Smooth muscle cell of the brain vasculature (primary cell): ENCODE measurements around the gene CDK10.

ENCODE experiments used
- DNase-seq: peaks from one replicate; pipeline ENCODE4 v3.0.0-alpha.2; 2012; ENCODE audit warnings: low read depth, low spot score

CDK10 gene

GRCh38 chr16:89733322-89733721, 46.8 kb downstream of the CDK10 start:
- DNase-seq: no peak

- no peak for DNase-seq
Measured at GRCh38 chr16:89733792-89734191, 47.3 kb downstream of the CDK10 start.

GRCh38 chr16:89736554-89736953, 50.1 kb downstream of the CDK10 start:
- no peak for DNase-seq

GRCh38 chr16:89737341-89738071, 51.0 kb downstream of the CDK10 start:
- no peak for DNase-seq

- DNase-seq: no peak
Measured at GRCh38 chr16:89738072-89738377, 51.5 kb downstream of the CDK10 start.

- no peak for DNase-seq
Measured at GRCh38 chr16:89738538-89739317, 52.2 kb downstream of the CDK10 start.

- DNase-seq: no peak
Measured at GRCh38 chr16:89739383-89739782, 52.9 kb downstream of the CDK10 start.

GRCh38 chr16:89741342-89742014, 55.0 kb downstream of the CDK10 start:
- DNase-seq: no peak

GRCh38 chr16:89742948-89743347, 56.5 kb downstream of the CDK10 start:
- DNase-seq: no peak

GRCh38 chr16:89744813-89745212, 58.3 kb downstream of the CDK10 start:
- DNase-seq: no peak
